Esophagus muscularis mucosa (tissue), 3 donors: ENCODE data around the gene FAM3C.

ENCODE experiments used
- POLR2A ChIP-seq: fragments of 450-650 bp; IDR thresholded peaks from one replicate; pipeline ENCODE4 v1.6.1; 2017; ENCODE audit warnings: antibody characterized with exemption, moderate library complexity, mild to moderate bottlenecking, low read depth
- TF ChIP-seq, protein P1 (sequence below), 3 experiments: fragments of 200-600 bp in 2 of 3; fragments of 450-650 bp in 1 of 3; sonication (generic) in 2 of 3; IDR thresholded peaks; one replicate each; pipeline ENCODE4 v1.5.1; 2017 to 2019; ENCODE audit warnings: antibody characterized with exemption in 3 of 3, mild to moderate bottlenecking in 2 of 3, moderate library complexity in 1 of 3

DNA sequence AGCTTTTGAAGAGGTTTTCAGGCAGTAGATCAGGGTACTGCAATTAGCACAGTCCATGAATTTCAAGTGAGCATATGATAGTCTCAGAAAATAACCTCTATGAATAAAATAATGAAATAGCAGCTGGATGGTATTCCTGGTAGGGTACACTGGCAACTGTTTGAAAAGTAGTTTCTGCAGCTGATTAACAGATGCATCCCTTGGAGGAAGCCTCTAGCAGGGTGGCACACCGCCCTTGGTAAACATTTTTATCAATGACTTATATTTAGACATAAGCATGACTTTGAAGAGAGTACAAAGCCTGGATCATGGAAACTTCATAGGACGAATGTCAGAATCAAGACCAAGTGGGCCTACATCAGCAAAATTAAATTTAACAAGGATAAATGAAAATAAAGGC, 40.5 kb downstream of the FAM3C start:
- TF ChIP-seq, protein P1, sequence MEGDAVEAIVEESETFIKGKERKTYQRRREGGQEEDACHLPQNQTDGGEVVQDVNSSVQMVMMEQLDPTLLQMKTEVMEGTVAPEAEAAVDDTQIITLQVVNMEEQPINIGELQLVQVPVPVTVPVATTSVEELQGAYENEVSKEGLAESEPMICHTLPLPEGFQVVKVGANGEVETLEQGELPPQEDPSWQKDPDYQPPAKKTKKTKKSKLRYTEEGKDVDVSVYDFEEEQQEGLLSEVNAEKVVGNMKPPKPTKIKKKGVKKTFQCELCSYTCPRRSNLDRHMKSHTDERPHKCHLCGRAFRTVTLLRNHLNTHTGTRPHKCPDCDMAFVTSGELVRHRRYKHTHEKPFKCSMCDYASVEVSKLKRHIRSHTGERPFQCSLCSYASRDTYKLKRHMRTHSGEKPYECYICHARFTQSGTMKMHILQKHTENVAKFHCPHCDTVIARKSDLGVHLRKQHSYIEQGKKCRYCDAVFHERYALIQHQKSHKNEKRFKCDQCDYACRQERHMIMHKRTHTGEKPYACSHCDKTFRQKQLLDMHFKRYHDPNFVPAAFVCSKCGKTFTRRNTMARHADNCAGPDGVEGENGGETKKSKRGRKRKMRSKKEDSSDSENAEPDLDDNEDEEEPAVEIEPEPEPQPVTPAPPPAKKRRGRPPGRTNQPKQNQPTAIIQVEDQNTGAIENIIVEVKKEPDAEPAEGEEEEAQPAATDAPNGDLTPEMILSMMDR (IDR thresholded peaks at IDR 0.05), result no peak
- no peak for TF ChIP-seq POLR2A
